GM12878 (cell line): ENCODE measurements around the gene PGLYRP4. TPM values are rescaled to one million over a fixed set of nuclear protein-coding genes. Genes with fewer than 3 reads are reported as not detected.

Experiments used
- ATAC-seq: fragments of 200-7000 bp; cut with Tn5 transposase; 3 replicates; pipeline ENCODE4 v1.9.1; 2020; ENCODE audit warnings: mild to moderate bottlenecking, moderate library complexity
- BruUV-seq: library from RNA; stranded (reverse); fragments of 400-500 nt; replicated peaks from 2 replicates; lab custom pipeline; 2021; lab: Mats Ljungman, UMichigan
- CTCF ChIA-PET: fragments of 300-600 bp; sonication (Branson Sonifier 250); formaldehyde crosslinking; extraction: SDS; loops from one replicate; lab custom pipeline; 2021; ENCODE audit warnings: inconsistent platforms; lab: Yijun Ruan, JAX
- POLR2A ChIA-PET: fragments of 350-600 bp; formaldehyde crosslinking; extraction: SDS; loops from one replicate; lab custom pipeline; 2021; ENCODE audit warnings: inconsistent platforms; lab: Charles Lee
- RAD21 ChIA-PET: fragments of 300-600 bp; sonication (Branson Sonifier 250); formaldehyde crosslinking; loops from one replicate; lab custom pipeline; 2023; ENCODE audit warnings: antibody characterized with exemption; ENCODE audit not compliant: unreplicated experiment; lab: Charles Lee
- SMC1A ChIA-PET: fragments of 300-600 bp; sonication (Branson Sonifier 250); formaldehyde crosslinking; loops from one replicate; lab custom pipeline; 2023; ENCODE audit not compliant: unreplicated experiment, uncharacterized antibody; lab: Charles Lee
- DNase-seq: peaks from one replicate; pipeline ENCODE4 v3.0.0-alpha.2; 2011; ENCODE audit warnings: low read depth, low spot score
- FAIRE-seq: peaks from 3 replicates; lab custom pipeline; 2011; peaks lifted over from hg19 to GRCh38; lab: Jason Lieb, UNC
- H2AFZ ChIP-seq: 2 replicates; pipeline ENCODE4 v1.6.0; 2011; ENCODE audit warnings: low read depth, low read length, control low read depth; ENCODE audit not compliant: control insufficient read depth
- H3K27ac ChIP-seq: 2 replicates; pipeline ENCODE4 v1.5.1; 2011; ENCODE audit warnings: control low read depth; ENCODE audit not compliant: control insufficient read depth, insufficient read depth
- H3K27me3 ChIP-seq, 2 experiments: replicated peaks in 1 of 2; 2 replicates each; pipeline versions ENCODE4 v1.6.0 to v1.6.1; 2011; ENCODE audit warnings: low read length in 1 of 2; ENCODE audit not compliant: control insufficient read depth in 2 of 2, insufficient read depth in 2 of 2
- H3K36me3 ChIP-seq, 2 experiments: 2 replicates each; pipeline ENCODE4 v1.5.1; 2011; ENCODE audit warnings: low read length in 1 of 2; ENCODE audit not compliant: control insufficient read depth in 2 of 2, insufficient read depth in 2 of 2
- H3K4me1 ChIP-seq: 2 replicates; pipeline ENCODE4 v1.6.1; 2011; ENCODE audit warnings: mild to moderate bottlenecking, low read length, moderate library complexity, mixed read lengths; ENCODE audit not compliant: control insufficient read depth, insufficient read depth
- H3K4me2 ChIP-seq: 2 replicates; pipeline ENCODE4 v1.6.0; 2011; ENCODE audit warnings: control low read depth; ENCODE audit not compliant: control insufficient read depth, insufficient read depth
- H3K4me3 ChIP-seq: fragments of 200-600 bp; sonication (generic); 2 replicates; pipeline ENCODE4 v1.5.1; 2016
- H3K79me2 ChIP-seq: 2 replicates; pipeline ENCODE4 v1.6.0; 2011; ENCODE audit warnings: low read length; ENCODE audit not compliant: control insufficient read depth, insufficient read depth
- H3K9ac ChIP-seq: 2 replicates; pipeline ENCODE4 v1.8.0; 2011; ENCODE audit warnings: low read length, control low read depth, mixed read lengths; ENCODE audit not compliant: control insufficient read depth, insufficient read depth
- H3K9me3 ChIP-seq: replicated peaks from 3 replicates; pipeline ENCODE4 v1.5.1; 2011; ENCODE audit warnings: mild to moderate bottlenecking, low read length; ENCODE audit not compliant: control insufficient read depth, insufficient read depth
- H4K20me1 ChIP-seq: 2 replicates; pipeline ENCODE4 v1.6.0; 2011; ENCODE audit not compliant: control insufficient read depth, insufficient read depth
- CREM ChIP-seq: IDR thresholded peaks from 2 replicates; pipeline ENCODE4 v1.6.1; 2014; ENCODE audit warnings: antibody characterized with exemption, low read depth
- IRF4 ChIP-seq: IDR thresholded peaks from 2 replicates; pipeline ENCODE4 v1.6.1; 2011; ENCODE audit warnings: low read depth, low read length
- KLF5 ChIP-seq: fragments of 450-650 bp; IDR thresholded peaks from 2 replicates; pipeline ENCODE4 v1.6.1; 2014; ENCODE audit warnings: mild to moderate bottlenecking; ENCODE audit not compliant: partially characterized antibody
- MXI1 ChIP-seq: fragments of 150-350 bp; IDR thresholded peaks from 2 replicates; pipeline ENCODE4 v1.6.1; 2011; ENCODE audit warnings: low read depth, mild to moderate bottlenecking, inconsistent platforms, low read length, improper control_type of control experiment
- NR2C2 ChIP-seq: IDR thresholded peaks from 2 replicates; pipeline ENCODE4 v1.6.1; 2011; ENCODE audit warnings: borderline replicate concordance, low read depth; ENCODE audit not compliant: control insufficient read depth, insufficient read length
- POU2F2 ChIP-seq: IDR thresholded peaks from 3 replicates; pipeline ENCODE4 v1.6.1; 2011; ENCODE audit warnings: low read depth, mild to moderate bottlenecking, low read length, borderline replicate concordance
- RAD51 ChIP-seq: fragments of 450-650 bp; IDR thresholded peaks from 2 replicates; pipeline ENCODE4 v1.6.1; 2016; ENCODE audit warnings: moderate library complexity, mild to moderate bottlenecking, inconsistent platforms
- SP1 ChIP-seq: IDR thresholded peaks from one replicate; pipeline ENCODE4 v1.6.1; 2011; ENCODE audit warnings: low read depth, low read length
- WGBS: methylation state at CpG from one replicate; pipeline ENCODE4 v1.1.6; 2016; ENCODE audit warnings: low lambda C conversion rate; ENCODE audit not compliant: insufficient replicate concordance, insufficient coverage; ENCODE audit errors: missing lambda C conversion rate; 5-methylcytosine and 5-hydroxymethylcytosine counted together
- in situ Hi-C: fragments of 300-500 bp; cut with MboI; formaldehyde crosslinking; loops from 9 replicates; pipeline ENCODE4 v1.14.3; 2018; ENCODE audit warnings: mixed read lengths
- intact Hi-C: fragments of 100-400 bp; cut with micrococcal nuclease; formaldehyde crosslinking; loops from one replicate; pipeline ENCODE4 v1.14.2; 2022; ENCODE audit not compliant: unreplicated experiment
- polyA plus RNA-seq, 11 experiments: library from polyadenylated mRNA; depleted of rRNA in 4 of 11; unstranded in 6 of 11; stranded (reverse) in 5 of 11; fragments of >200 nt; fragmentation: Nextera tagmentation in 4 of 11; fragmentation: Illumina TruSeq in 1 of 11; extraction: Ambion mirVana in 4 of 11; extraction: Trizol in 1 of 11; gene quantifications; 1 replicate in 1 of 11; 2 replicates in 10 of 11; pipeline versions ENCODE4 v1.2.1 to v1.2.3, GENCODE V29; 2011 to 2016; ENCODE audit warnings: inconsistent platforms in 2 of 11, missing spikeins in 2 of 11, low read depth in 1 of 11
- total RNA-seq, 4 experiments: library from RNA; depleted of rRNA in 3 of 4; stranded (reverse); fragments of >200 nt in 3 of 4; fragmentation: Illumina TruSeq in 1 of 4; extraction: Trizol in 1 of 4; gene quantifications; 2 replicates each; pipeline versions ENCODE4 v1.2.1 to v1.2.3, GENCODE V29; 2013 to 2021
- TF ChIP-seq, protein P1 (sequence below): IDR thresholded peaks from 2 replicates; pipeline ENCODE4 v1.6.1; 2012; ENCODE audit warnings: low read depth, low read length, improper control_type of control experiment
- TF ChIP-seq, protein P2 (sequence below): fragments of 450-650 bp; IDR thresholded peaks from 2 replicates; pipeline ENCODE4 v1.6.1; 2017; ENCODE audit warnings: mild to moderate bottlenecking, low read depth, inconsistent platforms; ENCODE audit not compliant: poor library complexity, severe bottlenecking

Gene PGLYRP4
- total and polyA plus RNA-seq, 10 of the 15 experiments (the other 5 are each of a cell fraction or from before 2014, with no cell fraction given) = 0.22 to 3.0 (median 0.44) TPM

DNA sequence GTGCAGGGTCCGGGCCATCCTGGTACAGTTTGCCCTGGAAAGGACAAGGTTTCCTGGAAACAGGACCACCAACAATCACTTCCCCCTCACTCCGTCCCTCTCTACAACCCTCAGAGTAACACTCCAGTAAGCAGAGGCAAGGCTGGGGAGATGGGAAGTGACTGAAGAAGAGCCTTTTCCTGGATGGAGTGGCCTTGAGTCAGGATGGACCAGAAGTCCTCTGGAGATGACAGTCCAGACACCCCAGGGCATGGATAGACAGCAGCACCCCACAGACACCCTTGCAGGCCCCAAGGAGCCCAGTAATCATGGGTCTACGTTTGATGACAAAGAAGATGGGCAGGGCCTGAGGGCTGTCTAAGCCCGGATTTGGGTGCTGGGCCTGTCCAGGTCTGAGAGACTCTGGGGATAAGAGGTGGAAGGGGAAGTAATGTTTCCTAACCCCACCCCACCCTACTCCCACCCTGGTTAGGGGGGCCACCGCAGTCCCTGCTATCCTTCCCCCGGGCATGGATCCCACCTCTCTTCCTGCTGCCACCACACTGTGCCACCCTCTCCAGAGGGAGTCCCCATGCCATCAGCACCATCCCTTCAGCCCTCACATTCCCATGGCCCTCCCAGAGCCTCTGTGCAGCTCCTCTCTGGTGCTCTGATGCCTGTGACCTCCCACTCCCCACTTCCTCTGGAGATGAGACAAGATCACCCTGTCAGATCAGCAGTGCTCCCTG lies 49.4 kb upstream of the PGLYRP4 start (continued):
- TF ChIP-seq, protein P1, sequence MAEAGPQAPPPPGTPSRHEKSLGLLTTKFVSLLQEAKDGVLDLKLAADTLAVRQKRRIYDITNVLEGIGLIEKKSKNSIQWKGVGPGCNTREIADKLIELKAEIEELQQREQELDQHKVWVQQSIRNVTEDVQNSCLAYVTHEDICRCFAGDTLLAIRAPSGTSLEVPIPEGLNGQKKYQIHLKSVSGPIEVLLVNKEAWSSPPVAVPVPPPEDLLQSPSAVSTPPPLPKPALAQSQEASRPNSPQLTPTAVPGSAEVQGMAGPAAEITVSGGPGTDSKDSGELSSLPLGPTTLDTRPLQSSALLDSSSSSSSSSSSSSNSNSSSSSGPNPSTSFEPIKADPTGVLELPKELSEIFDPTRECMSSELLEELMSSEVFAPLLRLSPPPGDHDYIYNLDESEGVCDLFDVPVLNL = no peak
- TF ChIP-seq, all 136 proteins: peak for 0

DNA sequence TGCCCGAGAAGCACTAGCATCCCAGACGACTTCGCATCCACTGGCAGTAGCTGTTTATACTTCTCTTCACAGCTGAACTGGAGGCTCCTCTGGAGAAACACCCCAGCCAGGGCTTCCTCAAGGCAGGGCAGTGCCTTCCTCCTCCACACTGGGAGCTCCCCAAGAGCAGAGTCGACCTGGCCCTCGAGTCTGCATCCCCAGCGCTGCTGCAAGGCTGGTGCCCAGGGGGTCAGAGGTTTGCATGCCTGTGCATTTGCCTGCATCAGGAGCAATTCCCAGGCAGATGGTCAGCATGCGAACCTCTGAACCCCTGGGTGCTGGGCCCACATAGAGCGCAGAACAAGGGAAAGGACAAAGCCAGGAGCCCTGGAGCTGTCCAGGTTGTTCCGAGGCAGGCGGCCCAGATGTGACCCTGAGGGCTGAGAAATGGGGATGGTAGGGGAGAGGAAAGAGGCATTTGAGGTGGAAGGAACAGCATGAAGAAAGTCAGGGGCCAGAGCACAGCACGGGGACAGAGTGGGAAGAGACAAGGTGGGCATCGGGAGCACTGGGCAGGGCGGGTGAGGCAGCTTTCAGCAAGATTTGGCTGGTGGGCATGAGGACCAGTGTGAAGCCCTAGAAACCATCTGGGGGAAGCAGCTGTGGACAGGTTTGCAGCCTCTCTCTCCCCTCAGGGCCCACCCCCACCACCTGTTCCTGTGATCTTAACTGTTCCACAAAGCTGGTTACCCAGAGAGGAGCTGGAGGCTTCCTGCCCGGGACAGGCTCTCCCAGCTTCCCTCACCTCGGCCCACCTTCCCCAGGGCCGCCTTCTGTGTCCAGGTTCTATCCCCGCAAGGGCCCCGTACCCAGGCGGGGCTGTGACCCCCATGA lies 48.6 kb upstream of the PGLYRP4 start:
- Histone ChIP-seq H3K4me1 (no peaks in the 10 kb centered on the region), H3K9me3 (no peaks in the 10 kb centered on the region), H3K27ac (no peak overlapping the region), H3K36me3 (no peaks in the 10 kb centered on the region), H3K4me2 (no peak overlapping the region), H2AFZ (no peak overlapping the region), H3K4me3 (no peak overlapping the region), H3K27me3 (peaks cover 0 to 5% of the 10 kb centered on the region in 2 experiments; a peak in 3 of 4 replicates), H4K20me1 (no peaks in the 10 kb centered on the region), H3K79me2 (no peaks in the 10 kb centered on the region), H3K9ac (no peak overlapping the region)
- DNase-seq (no peak), ATAC-seq (no peak), FAIRE-seq (no peak)
- SMC1A ChIA-PET = no interaction called here
- intact Hi-C loops (no loop called here), in situ Hi-C loops (no loop called here)
- POLR2A ChIA-PET = no interaction called here
- TF ChIP-seq MXI1 = no peak
- no peak for TF ChIP-seq IRF4
- TF ChIP-seq NR2C2 = no peak
- TF ChIP-seq, protein P2, sequence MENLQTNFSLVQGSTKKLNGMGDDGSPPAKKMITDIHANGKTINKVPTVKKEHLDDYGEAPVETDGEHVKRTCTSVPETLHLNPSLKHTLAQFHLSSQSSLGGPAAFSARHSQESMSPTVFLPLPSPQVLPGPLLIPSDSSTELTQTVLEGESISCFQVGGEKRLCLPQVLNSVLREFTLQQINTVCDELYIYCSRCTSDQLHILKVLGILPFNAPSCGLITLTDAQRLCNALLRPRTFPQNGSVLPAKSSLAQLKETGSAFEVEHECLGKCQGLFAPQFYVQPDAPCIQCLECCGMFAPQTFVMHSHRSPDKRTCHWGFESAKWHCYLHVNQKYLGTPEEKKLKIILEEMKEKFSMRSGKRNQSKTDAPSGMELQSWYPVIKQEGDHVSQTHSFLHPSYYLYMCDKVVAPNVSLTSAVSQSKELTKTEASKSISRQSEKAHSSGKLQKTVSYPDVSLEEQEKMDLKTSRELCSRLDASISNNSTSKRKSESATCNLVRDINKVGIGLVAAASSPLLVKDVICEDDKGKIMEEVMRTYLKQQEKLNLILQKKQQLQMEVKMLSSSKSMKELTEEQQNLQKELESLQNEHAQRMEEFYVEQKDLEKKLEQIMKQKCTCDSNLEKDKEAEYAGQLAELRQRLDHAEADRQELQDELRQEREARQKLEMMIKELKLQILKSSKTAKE = no peak
- no peak for TF ChIP-seq RAD51
- TF ChIP-seq POU2F2 = no peak
- TF ChIP-seq KLF5 = no peak
- no peak for TF ChIP-seq SP1
- TF ChIP-seq CREM = no peak
- no TSS peak for BruUV-seq
- 21% methylated on average over 19 of the region's 19 CpGs for WGBS
- RAD21 ChIA-PET = no interaction called here
- CTCF ChIA-PET = no interaction called here
